Erythroblast (primary cell): ENCODE results near the gene C1QB.

Source experiments
- GATA1 ChIP-seq: IDR thresholded peaks from 2 replicates; pipeline ENCODE4 v1.6.1; 2011; ENCODE audit warnings: low read depth, mild to moderate bottlenecking, control low read depth, low read length, moderate library complexity
- POLR2A ChIP-seq: IDR thresholded peaks from 2 replicates; pipeline ENCODE4 v1.6.1; 2011; ENCODE audit warnings: mild to moderate bottlenecking, low read length

- TF ChIP-seq POLR2A (no peak), GATA1 (no peak)
Observed at GRCh38 chr1:22661880-22662279, 8.8 kb downstream of the C1QB start.
